ENCODE data around the gene ADARB2. TPM values are rescaled to one million over a fixed set of nuclear protein-coding genes. Genes with fewer than 3 reads are reported as not detected.
"Not testable (repeated sequence)": the region's sequence is repeated elsewhere in the genome, so short reads cannot be mapped to it uniquely, and the experiment has no call there.

Gene ADARB2
- total RNA-seq, 1 experiment from 2014 or later = not detected

- no peak for DNase-seq (ENCODE audit: low spot score)
- in situ Hi-C loops (cut with HindIII; ENCODE audit: low sequenced_read_pairs) = no loop called here
These were observed 371.6 kb downstream of the ADARB2 start for GRCh38 chr10:1365540-1366321.

DNA sequence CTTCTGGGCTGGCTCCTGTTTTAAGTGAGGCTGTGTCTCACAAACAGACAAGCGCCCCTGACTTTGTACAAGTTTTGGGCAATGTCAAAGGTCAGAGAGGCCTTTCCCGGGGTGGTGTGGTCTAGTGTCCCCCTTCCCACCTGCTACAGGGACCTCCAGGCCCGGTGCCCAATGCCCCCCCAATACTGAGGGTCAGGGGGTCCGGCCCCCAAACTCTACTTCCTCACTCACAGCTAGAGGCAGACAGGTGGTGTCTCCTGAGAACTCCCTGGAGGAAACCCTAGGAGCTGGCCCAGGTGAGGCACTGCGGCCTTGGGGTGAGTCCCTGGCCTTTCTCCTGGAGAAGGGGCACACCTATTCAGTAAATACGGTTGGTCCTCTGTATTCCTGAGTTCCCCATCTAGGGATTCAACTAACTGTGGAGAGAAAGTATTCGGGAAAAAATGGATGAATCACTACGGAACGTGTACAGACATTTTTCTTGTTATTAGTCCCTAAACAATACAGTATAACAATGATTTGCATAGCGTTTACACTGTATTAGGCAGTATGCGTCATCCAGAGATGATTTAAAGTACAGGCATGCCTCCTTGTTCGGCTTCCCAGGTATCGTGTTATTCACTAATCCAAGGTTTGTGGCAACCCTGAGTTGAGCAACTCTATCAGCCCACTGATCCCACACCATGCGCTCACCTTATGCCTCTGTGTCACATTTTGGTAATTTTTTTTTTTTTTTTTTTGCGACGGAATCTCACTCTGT, 373.0 kb downstream of the ADARB2 start:
- no peak for DNase-seq (ENCODE audit: low spot score)

GRCh38 chr10:1363446-1364121, 373.7 kb downstream of the ADARB2 start:
- DNase-seq (ENCODE audit: low spot score) = no peak
- in situ Hi-C loops (cut with HindIII; ENCODE audit: low sequenced_read_pairs) = no loop called here

More for the DNA sequence above, 373.0 kb downstream of the ADARB2 start:
- in situ Hi-C loops (cut with HindIII; ENCODE audit: low sequenced_read_pairs) = no loop called here

- in situ Hi-C loops (cut with HindIII; ENCODE audit: low sequenced_read_pairs) = no loop called here
- DNase-seq (ENCODE audit: low spot score) = no peak
These were observed 374.5 kb downstream of the ADARB2 start for GRCh38 chr10:1362589-1363445.

- in situ Hi-C loops (cut with HindIII; ENCODE audit: low sequenced_read_pairs) = no loop called here
- no peak for DNase-seq (ENCODE audit: low spot score)
These were observed 375.8 kb downstream of the ADARB2 start for GRCh38 chr10:1361411-1362105.

- in situ Hi-C loops (cut with HindIII; ENCODE audit: low sequenced_read_pairs) = no loop called here
- no peak for DNase-seq (ENCODE audit: low spot score)
These were observed 376.7 kb downstream of the ADARB2 start for GRCh38 chr10:1360558-1361164.

DNA sequence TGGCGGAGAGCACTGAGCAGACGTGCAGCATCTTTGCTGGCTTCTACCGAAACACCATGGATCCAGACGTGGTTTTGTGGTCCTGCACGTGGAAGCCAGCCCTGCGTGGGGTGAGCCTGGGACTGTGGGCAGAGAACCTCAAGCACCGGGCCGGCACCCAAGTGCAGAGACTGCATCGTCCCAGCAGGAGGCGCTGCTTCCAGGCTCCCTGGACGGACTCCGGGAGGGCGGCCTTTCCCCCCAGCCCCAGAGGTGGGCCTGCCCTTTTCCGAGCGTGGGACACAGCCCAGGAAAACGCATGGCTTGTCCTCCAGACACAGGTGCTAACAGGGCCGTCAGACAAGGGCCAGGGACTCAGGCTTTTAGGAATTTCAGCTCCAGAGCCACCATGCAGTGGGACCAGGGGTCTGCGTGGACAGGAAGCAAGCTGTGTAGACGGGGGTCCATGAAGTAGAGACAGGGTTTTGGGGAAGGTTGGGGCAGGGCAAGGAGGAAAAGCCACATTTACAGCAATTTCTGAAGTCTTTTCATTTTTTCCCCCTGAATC, 377.2 kb downstream of the ADARB2 start:
- no peak for DNase-seq (ENCODE audit: low spot score)
- in situ Hi-C loops (cut with HindIII; ENCODE audit: low sequenced_read_pairs) = no loop called here

DNA sequence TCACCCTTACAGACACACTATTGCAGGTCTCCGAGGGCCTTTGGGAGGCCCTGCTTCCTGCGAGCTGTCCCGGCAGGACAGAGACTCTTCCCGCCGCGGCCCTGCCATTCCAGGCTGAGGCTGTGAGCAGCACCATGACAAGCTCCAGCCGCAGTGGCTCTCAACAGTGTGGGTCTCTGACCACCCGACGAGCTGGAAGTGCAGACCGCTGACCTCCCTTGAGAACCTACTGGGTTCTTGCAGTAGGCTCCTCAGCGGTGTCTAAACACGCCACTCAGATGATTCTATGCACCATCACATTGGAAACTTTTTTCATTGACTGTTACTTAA, 377.7 kb downstream of the ADARB2 start:
- in situ Hi-C loops (cut with HindIII; ENCODE audit: low sequenced_read_pairs) = no loop called here
- no peak for DNase-seq (ENCODE audit: low spot score)

- no peak for DNase-seq (ENCODE audit: low spot score)
- in situ Hi-C loops (cut with HindIII; ENCODE audit: low sequenced_read_pairs) = no loop called here
These were observed 378.3 kb downstream of the ADARB2 start for GRCh38 chr10:1358860-1359625.

DNA sequence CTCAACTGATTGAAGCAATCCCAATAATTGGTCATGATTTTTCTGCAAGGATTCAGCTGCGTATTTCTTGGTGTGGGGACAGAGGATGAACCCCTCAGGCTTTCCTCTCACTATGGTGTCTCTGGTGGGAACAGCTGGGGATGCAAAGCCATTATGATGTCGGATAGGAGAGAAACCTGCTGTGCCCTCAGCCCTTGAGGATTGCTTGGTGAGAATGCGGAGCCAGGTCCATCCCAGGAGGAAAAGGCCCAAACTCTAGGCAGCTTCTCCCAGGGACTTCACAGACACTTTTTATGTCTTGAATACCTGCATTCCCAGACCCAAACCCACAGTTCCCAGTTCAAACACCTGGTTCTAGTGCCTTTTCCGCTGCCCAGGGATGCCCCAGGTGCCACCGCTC, 379.2 kb downstream of the ADARB2 start:
- in situ Hi-C loops (cut with HindIII; ENCODE audit: low sequenced_read_pairs) = no loop called here

DNA sequence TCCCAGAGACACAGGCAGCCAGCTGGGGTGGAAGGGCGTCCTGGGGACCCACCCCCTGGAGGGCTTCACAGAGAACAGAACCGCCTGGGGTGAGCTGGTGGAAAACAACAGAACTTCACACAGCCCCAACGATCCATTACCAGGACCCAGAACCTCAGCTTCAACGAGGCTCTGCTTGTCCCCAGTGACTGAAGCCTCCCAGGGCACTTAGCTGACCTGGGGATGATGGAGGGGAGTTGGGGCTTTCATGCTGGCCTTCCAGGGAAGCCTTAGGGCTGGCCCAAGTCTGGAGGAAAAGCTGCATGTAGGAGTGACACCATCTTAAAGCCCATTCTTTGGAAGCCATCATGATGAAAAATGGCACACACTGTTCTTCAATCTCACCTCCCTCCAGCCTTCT, 381.0 kb downstream of the ADARB2 start:
- in situ Hi-C loops (cut with HindIII; ENCODE audit: low sequenced_read_pairs) = no loop called here
- DNase-seq (ENCODE audit: low spot score) = no peak

More for the DNA sequence above, 379.2 kb downstream of the ADARB2 start:
- DNase-seq (ENCODE audit: low spot score) = no peak

GRCh38 chr10:1354809-1355710, 382.3 kb downstream of the ADARB2 start:
- in situ Hi-C loops (cut with HindIII; ENCODE audit: low sequenced_read_pairs) = no loop called here
- DNase-seq (ENCODE audit: low spot score) = no peak

DNA sequence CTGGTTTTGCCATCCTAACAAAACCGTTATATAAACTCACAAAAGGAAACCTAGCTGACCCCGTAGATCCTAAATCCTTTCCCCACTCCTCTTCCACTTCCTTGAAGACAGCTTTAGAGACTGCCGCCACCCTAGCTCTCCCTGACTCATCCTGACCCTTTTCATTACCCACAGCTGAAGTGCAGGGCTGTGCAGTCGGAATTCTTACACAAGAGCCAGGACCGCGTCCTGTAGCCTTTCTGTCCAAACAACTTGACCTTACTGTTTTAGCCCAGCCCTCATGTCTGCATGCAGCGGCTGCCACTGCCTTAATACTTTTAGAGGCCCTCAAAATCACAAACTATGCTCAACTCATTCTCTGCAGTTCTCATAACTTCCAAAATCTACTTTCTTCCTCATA, 385.0 kb downstream of the ADARB2 start:
- DNase-seq (ENCODE audit: low spot score) = not testable (repeated sequence)

DNA sequence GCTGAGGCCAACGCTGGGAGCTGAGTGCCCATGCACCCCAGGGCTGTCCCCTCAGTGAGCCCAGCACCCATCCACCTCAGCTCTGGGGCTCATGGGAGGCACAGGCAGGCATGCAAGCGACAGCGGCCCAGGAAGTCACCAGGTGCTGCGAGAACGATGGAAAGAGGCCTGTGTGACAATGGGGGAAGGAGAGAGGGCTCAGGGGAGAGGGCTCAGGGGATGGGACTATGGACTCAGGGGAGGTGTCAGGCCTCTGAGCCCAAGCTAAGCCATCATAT, 388.6 kb downstream of the ADARB2 start:
- DNase-seq (ENCODE audit: low spot score) = no peak
- in situ Hi-C loops (cut with HindIII; ENCODE audit: low sequenced_read_pairs) = no loop called here

More for the DNA sequence above, 385.0 kb downstream of the ADARB2 start:
- in situ Hi-C loops (cut with HindIII; ENCODE audit: low sequenced_read_pairs) = not testable (repeated sequence)

DNA sequence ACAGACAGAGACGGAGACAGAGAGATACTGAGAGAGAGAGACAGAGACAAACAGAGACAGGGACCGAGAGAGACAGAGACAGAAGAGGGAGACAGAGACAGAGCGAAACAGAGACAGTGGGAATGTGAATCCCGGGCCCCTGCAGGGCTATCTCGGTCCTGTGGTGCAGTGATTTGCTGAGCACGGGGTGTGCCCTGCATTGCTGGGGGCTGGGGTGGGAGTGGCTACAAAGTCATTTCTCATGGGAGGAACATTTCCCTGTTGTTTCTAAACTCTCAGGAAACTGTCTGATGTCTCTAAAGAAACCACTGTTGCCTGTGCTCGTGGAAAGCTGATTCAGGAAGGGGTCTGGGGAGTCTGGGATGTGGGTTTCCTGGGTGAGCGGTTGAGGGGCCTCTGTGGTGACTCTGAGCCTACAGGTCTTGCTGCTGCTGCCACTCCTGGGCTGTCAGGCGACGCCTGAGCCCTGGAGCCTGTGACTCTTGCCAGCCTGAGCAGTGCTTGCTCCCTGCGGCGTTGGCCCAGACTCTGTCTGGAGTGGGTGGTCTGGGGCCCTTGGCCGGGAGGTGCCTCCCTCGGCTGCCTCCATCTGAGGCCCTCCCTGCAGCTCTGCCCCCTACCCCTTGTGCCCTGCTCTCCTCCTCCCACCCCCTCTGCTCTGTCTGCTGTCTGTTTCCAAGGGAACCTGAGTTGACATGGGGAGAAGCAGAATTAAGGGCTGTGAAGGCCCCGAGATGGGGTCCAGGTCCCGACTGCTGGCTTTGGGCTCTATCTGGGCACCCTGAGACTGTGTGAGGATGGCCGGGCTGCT, 389.2 kb downstream of the ADARB2 start:
- no peak for DNase-seq (ENCODE audit: low spot score)
- in situ Hi-C loops (cut with HindIII; ENCODE audit: low sequenced_read_pairs) = no loop called here

- in situ Hi-C loops (cut with HindIII; ENCODE audit: low sequenced_read_pairs) = no loop called here
- no peak for DNase-seq (ENCODE audit: low spot score)
These were observed 389.8 kb downstream of the ADARB2 start for GRCh38 chr10:1347525-1347924.
